HG02970 (cell line): ENCODE data around the gene PPFIBP1.
"Not testable (repeated sequence)": the region's sequence is repeated elsewhere in the genome, so short reads cannot be mapped to it uniquely, and the experiment has no call there.

ENCODE experiments used
- ATAC-seq: cut with Tn5 transposase; IDR thresholded peaks from one replicate; pipeline ENCODE4 v1.9.1; 2021; ENCODE audit warnings: mild to moderate bottlenecking, moderate library complexity, moderate number of reproducible peaks; ENCODE audit not compliant: unreplicated experiment, low FRiP score

The PPFIBP1 gene

GRCh38 chr12:27646149-27646548 lies 122.1 kb downstream of the PPFIBP1 start:
- ATAC-seq: no peak

DNA sequence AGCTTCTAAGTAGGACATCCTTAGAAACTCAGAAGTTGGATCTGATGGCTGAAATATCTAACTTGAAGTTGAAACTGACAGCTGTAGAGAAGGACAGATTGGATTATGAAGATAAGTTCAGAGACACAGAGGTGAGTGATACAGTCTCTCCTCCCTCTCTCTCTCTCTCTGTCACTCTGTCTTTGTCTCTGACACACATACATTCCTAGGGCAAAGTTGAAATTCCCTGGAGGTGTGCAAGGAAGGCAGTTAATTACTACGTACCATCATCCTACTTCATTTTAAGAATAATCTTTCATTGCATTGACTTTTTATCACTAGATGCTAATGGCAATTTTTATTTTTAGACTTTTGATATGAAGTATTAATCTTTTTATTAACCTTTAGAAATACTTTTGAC lies 126.0 kb downstream of the PPFIBP1 start:
- no peak for ATAC-seq

GRCh38 chr12:27651201-27651600 lies 127.2 kb downstream of the PPFIBP1 start:
- no peak for ATAC-seq

GRCh38 chr12:27652174-27652763 lies 128.3 kb downstream of the PPFIBP1 start:
- no peak for ATAC-seq

GRCh38 chr12:27653661-27654060 lies 129.7 kb downstream of the PPFIBP1 start:
- no peak for ATAC-seq

GRCh38 chr12:27655476-27655875 lies 131.5 kb downstream of the PPFIBP1 start:
- ATAC-seq: not testable (repeated sequence)

DNA sequence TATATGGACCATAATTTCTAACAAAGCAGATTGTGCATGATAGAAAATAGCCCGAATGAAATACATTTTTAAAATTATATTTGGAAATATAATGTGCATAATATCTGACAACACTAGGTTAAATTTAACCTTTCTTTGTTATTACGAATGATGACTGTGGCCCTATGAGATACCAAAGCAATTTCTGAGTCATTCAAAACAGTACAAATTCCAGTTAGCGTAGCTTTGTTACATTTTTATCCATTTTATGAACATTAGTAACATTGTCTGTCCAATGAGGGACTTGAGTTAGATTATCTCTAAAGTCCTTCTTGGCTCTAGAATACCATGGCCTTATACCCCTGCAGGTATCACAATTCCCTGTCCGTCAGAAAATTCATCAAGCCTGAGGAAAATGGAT lies 133.3 kb downstream of the PPFIBP1 start:
- ATAC-seq: no peak

GRCh38 chr12:27665704-27666103 lies 141.7 kb downstream of the PPFIBP1 start:
- no peak for ATAC-seq

GRCh38 chr12:27666510-27666909 lies 142.5 kb downstream of the PPFIBP1 start:
- ATAC-seq: no peak

- no peak for ATAC-seq
These were observed 143.5 kb downstream of the PPFIBP1 start for GRCh38 chr12:27667540-27667939.

DNA sequence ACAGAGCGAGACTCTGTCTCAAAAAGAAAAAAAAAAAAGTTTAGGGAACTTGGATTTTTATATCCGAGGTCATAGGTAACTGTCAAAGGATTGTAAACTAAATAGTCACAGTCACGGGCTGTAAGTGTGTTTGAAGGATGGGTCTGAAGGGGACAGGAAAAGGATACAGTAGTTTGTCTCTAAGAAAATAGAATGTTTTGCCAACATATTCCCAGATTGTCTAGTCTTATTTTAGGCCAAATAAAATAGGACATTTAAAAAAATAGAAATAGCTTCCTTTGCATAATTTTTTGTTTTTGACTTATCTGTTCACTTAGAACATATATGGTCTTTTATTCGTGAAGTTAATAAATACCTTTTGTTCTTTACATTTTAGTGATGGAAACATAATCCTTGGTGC lies 148.0 kb downstream of the PPFIBP1 start:
- no peak for ATAC-seq

- no peak for ATAC-seq
These were observed 148.6 kb downstream of the PPFIBP1 start for GRCh38 chr12:27672643-27673042.

DNA sequence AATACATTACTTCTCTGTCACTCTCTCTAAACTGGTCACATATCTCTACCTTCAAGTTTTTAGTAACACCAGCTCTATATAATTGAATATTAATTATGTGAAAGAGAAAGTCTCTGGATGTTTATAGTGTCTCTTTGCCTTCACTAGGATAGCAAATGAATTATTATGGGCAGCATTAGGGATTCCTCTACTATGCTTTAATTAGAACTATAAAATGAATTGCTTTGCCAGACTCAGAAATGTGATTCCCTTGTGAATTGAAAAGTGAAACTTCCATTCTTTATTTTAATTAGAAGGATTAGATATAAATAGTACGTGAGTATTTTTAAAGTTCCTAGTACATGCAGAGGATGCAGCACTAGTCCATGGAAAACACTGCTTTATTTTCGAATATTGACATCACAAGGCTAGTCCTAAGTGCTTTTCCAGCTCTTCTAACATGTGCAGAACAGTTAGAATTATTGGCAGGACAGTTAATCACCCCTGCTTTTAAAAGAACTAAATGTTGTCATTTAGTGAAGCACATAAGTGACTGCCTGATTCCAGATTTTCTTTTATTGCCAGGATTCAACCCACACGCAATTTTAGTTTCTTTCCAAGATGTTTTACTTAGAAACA lies 149.2 kb downstream of the PPFIBP1 start:
- ATAC-seq: no peak

- no peak for ATAC-seq
These were observed 151.0 kb downstream of the PPFIBP1 start for GRCh38 chr12:27674989-27675388.

DNA sequence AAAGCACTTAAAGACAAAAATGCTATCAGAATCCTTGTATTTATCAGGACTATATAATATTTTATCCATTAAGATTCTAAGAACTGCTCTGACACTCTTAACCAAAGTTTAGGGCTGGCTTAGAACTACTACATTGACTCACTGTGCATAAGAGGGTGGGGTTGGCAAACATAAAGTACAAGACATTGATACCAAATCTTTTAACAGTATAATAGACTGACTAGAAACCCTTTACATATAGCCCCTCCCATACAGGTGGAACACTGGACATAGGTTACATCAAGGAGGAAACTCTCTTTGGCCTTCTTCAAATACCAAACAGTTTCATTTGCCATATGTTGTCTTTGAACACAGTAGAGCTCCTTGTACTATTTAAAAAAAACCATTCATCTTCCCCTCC lies 156.6 kb downstream of the PPFIBP1 start:
- no peak for ATAC-seq

- ATAC-seq: no peak
These were observed 158.5 kb downstream of the PPFIBP1 start for GRCh38 chr12:27682534-27682933.

- no peak for ATAC-seq
These were observed 161.3 kb downstream of the PPFIBP1 start for GRCh38 chr12:27685274-27685673.

DNA sequence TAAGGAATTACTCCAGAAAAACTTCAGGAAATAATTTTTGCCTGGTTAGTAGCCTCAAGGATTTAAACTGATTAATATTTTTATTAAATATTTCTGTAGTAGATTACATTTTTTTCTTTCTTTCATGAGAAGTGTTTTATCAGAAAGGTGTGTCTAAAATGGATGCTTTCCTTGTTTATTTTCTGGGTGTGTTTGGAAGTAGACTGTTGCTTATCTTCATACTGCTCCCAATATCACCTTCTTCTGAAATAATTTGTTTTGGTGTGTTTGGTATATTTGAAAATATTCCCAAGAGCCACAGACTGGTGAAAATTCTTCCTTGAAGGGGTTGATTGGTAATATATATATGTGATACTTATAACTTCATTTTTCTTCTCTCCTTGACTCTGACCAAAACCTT lies 162.1 kb downstream of the PPFIBP1 start:
- ATAC-seq: no peak

DNA sequence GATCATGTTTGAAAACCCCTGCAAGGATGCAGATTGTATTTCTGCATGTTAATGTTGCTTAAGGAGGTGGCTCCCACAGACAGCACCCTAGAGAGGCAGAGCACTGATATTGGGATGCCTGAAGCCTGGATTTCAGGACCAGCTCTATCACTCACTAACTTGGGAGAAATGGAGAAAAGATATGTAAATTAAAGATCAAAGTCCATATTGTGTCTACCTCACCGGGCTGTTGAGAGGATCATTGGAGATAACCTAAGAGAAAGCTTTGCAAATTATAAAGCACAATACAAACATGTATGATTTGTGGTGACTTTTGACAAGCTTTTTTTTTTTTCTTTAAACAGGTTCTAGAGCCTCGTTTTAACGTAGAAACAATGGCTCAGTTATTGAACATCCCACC lies 164.7 kb downstream of the PPFIBP1 start:
- ATAC-seq: no peak

DNA sequence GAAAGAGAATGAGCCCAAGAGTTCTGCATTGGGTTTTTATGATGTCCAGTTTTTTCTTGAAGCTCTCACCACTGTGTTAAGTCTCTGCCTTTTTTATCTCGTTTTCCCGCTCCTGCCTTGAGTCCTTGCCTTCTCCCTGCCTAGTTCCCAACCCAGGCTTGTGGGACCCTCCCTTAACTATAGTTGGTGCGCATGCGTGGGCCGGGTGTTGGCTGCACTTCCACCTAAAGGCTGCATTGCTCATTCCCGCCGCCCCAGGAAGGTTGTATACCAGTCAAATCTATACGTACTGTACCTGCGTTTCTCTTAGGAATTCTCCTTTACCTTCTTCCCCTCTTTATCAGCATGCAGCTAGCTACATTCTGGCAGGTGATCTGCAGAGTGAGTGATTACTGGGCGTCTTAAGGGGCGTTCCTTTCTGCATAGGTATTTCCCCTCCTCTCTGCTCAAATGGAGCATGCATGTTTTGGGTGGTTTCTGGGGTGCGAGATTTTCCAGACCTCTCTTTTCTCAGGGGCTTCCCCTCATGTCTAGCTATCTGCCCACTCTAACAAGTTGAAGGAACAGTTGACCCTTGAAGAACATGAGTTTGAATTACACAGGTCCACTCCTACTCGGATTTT lies 165.7 kb downstream of the PPFIBP1 start:
- ATAC-seq: no peak

- ATAC-seq: no peak
These were observed 169.4 kb downstream of the PPFIBP1 start for GRCh38 chr12:27693403-27693802.
